ENCODE measurements around the gene CCDC142.
A peak's percentile ranks its signal among the peaks of the same experiment; 100 is the strongest.

GRCh38 chr2:74502720-74503505 is 20.1 kb upstream of the CCDC142 start:
- TF ChIP-seq POLR2A (IDR thresholded peaks at IDR 0.05) = peak in 1 of 4 donors; percentile 69
- peak in 2 of 6 experiments; percentile 5 to 22 for TF ChIP-seq CTCF (IDR thresholded peaks at IDR 0.05)
